K562 (cell line): ENCODE data around the gene C1orf198. TPM values are rescaled to one million over a fixed set of nuclear protein-coding genes. Genes with fewer than 3 reads are reported as not detected.

ENCODE experiments used
- ATAC-seq: fragments of 200-7000 bp; cut with Tn5 transposase; 3 replicates; pipeline ENCODE4 v1.9.1; 2020; ENCODE audit warnings: moderate library complexity
- BruUV-seq: library from RNA; stranded (reverse); fragments of 400-500 nt; replicated peaks from 2 replicates; lab custom pipeline; 2021; lab: Mats Ljungman, UMichigan
- CTCF ChIA-PET: fragments of 300-600 bp; formaldehyde crosslinking; extraction: SDS; loops from one replicate; lab custom pipeline; 2021; ENCODE audit warnings: low intra/inter-chr PET ratio; lab: Yijun Ruan, JAX
- POLR2A ChIA-PET: fragments of 300-600, 350-650 bp; sonication (Branson Sonifier 250); formaldehyde crosslinking; extraction: SDS; loops from one replicate; lab custom pipeline; 2021; ENCODE audit warnings: antibody characterized with exemption, inconsistent platforms; lab: Yijun Ruan, JAX
- DNase-seq, 4 experiments: peaks; one replicate each; pipeline versions ENCODE4 v3.0.0 to v3.0.0-alpha.2; 2011 to 2018; ENCODE audit warnings: low spot score in 3 of 4, mixed read lengths in 3 of 4; ENCODE audit errors: extremely low read depth in 1 of 4
- FAIRE-seq: peaks from 2 replicates; lab custom pipeline; 2011; peaks lifted over from hg19 to GRCh38; lab: Jason Lieb, UNC
- H2AFZ ChIP-seq: 2 replicates; pipeline ENCODE4 v1.6.0; 2011; ENCODE audit warnings: low read depth, low read length, control low read depth, inconsistent platforms
- H3K27ac ChIP-seq: fragments of 200-600 bp; 3 replicates; pipeline ENCODE4 v1.8.0; 2011; ENCODE audit warnings: low read depth, mild to moderate bottlenecking, control low read depth, inconsistent platforms, low read length, moderate library complexity, mixed read lengths; ENCODE audit errors: extremely low read depth
- H3K27me3 ChIP-seq, 2 experiments: fragments of 300-600 bp in 1 of 2; 2 replicates in 1 of 2; 3 replicates in 1 of 2; pipeline versions ENCODE4 v1.6.0 to v1.8.0; 2011; ENCODE audit warnings: inconsistent platforms in 2 of 2, low read length in 2 of 2, mild to moderate bottlenecking in 1 of 2, mixed read lengths in 1 of 2, moderate library complexity in 1 of 2; ENCODE audit not compliant: control insufficient read depth in 2 of 2, insufficient read depth in 2 of 2
- H3K36me3 ChIP-seq: fragments of 300-600 bp; 3 replicates; pipeline ENCODE4 v1.8.0; 2011; ENCODE audit warnings: mild to moderate bottlenecking, low read length, inconsistent platforms; ENCODE audit not compliant: control insufficient read depth, insufficient read depth
- H3K4me1 ChIP-seq, 2 experiments: fragments of 200-600 bp in 1 of 2; replicated peaks in 1 of 2; 2 replicates in 1 of 2; 3 replicates in 1 of 2; pipeline versions ENCODE4 v1.5.1 to v1.8.0; 2011; ENCODE audit warnings: inconsistent platforms in 2 of 2, low read length in 2 of 2, mild to moderate bottlenecking in 1 of 2, mixed read lengths in 1 of 2, moderate library complexity in 1 of 2; ENCODE audit not compliant: control insufficient read depth in 2 of 2, insufficient read depth in 2 of 2
- H3K4me2 ChIP-seq: 2 replicates; pipeline ENCODE4 v1.6.1; 2011; ENCODE audit warnings: low read length, control low read depth, inconsistent platforms, mixed read lengths; ENCODE audit not compliant: insufficient read depth
- H3K4me3 ChIP-seq: fragments of 200-600 bp; sonication (generic), shearing (Covaris generic); 2 replicates; pipeline ENCODE4 v1.5.1; 2016; ENCODE audit warnings: control low read depth, inconsistent platforms
- H3K79me2 ChIP-seq: fragments of 200-600 bp; 3 replicates; pipeline ENCODE4 v1.8.0; 2011; ENCODE audit warnings: low read length, inconsistent platforms; ENCODE audit not compliant: control insufficient read depth, insufficient read depth
- H3K9ac ChIP-seq, 2 experiments: 2 replicates each; pipeline versions ENCODE4 v1.6.0 to v1.6.1; 2011; ENCODE audit warnings: low read depth in 2 of 2, low read length in 2 of 2, control low read depth in 1 of 2, inconsistent platforms in 1 of 2, mild to moderate bottlenecking in 1 of 2, mixed read lengths in 1 of 2; ENCODE audit not compliant: insufficient read depth in 1 of 2
- H3K9me1 ChIP-seq: one replicate; pipeline ENCODE4 v1.6.0; 2011; ENCODE audit warnings: inconsistent platforms, mild to moderate bottlenecking, low read length, moderate library complexity; ENCODE audit not compliant: control insufficient read depth, insufficient read depth
- H3K9me3 ChIP-seq: replicated peaks from 2 replicates; pipeline ENCODE4 v1.5.1; 2011; ENCODE audit warnings: low read depth, low read length, inconsistent platforms; ENCODE audit not compliant: control insufficient read depth, insufficient read depth
- H4K20me1 ChIP-seq: replicated peaks from 2 replicates; pipeline ENCODE4 v1.6.1; 2011; ENCODE audit warnings: low read length, inconsistent platforms, mixed read lengths; ENCODE audit not compliant: control insufficient read depth, insufficient read depth
- CHD4 ChIP-seq: fragments of 200-600 bp; sonication (generic); IDR thresholded peaks from 3 replicates; pipeline ENCODE4 v1.6.1; 2012; ENCODE audit warnings: low read depth, mild to moderate bottlenecking, mixed read lengths, low read length, inconsistent platforms; ENCODE audit not compliant: insufficient read depth, insufficient replicate concordance, poor library complexity, severe bottlenecking
- EP300 ChIP-seq: IDR thresholded peaks from 2 replicates; pipeline ENCODE4 v1.6.1; 2012; ENCODE audit warnings: low read length, improper control_type of control experiment
- ESRRB ChIP-seq: fragments of 250-450 bp; sonication (Bioruptor Pico); IDR thresholded peaks from 2 replicates; pipeline ENCODE4 v1.5.0; 2020; ENCODE audit warnings: mild to moderate bottlenecking, moderate library complexity, borderline replicate concordance
- ETV5 ChIP-seq: sonication (generic); formaldehyde crosslinking; IDR thresholded peaks from 2 replicates; pipeline ENCODE4 v1.4.0; 2020; ENCODE audit warnings: low read depth, mild to moderate bottlenecking, missing genetic modification reagents
- EWSR1 ChIP-seq: fragments of 450-650 bp; IDR thresholded peaks from 2 replicates; pipeline ENCODE4 v1.6.1; 2018; ENCODE audit warnings: borderline replicate concordance, mild to moderate bottlenecking, low read depth, moderate library complexity; ENCODE audit not compliant: partially characterized antibody
- FOXA3 ChIP-seq, 2 experiments: fragments of 450-650 bp in 1 of 2; sonication (generic) in 1 of 2; formaldehyde crosslinking; IDR thresholded peaks in 1 of 2; conservative IDR thresholded peaks in 1 of 2; 2 replicates each; pipeline versions ENCODE4 v1.4.0 to v1.8.0; 2020 to 2022; ENCODE audit warnings: mild to moderate bottlenecking in 2 of 2, missing genetic modification reagents in 1 of 2
- FOXK1 ChIP-seq: sonication (generic); formaldehyde crosslinking; IDR thresholded peaks from 2 replicates; pipeline ENCODE4 v1.8.0; 2022; ENCODE audit warnings: missing genetic modification reagents, mild to moderate bottlenecking, borderline replicate concordance
- MCM7 ChIP-seq, 2 experiments: fragments of 450-650 bp; IDR thresholded peaks; 2 replicates each; pipeline ENCODE4 v1.6.1; 2016 to 2018
- MYC ChIP-seq, 2 experiments: fragments of 250-450 bp in 1 of 2; sonication (Bioruptor Pico) in 1 of 2; IDR thresholded peaks; 2 replicates each; pipeline versions ENCODE4 v1.5.1 to v1.6.1; 2012 to 2021; ENCODE audit warnings: low read depth in 2 of 2, borderline replicate concordance in 1 of 2, improper control_type of control experiment in 1 of 2, low read length in 1 of 2, mild to moderate bottlenecking in 1 of 2, moderate library complexity in 1 of 2
- SMAD2 ChIP-seq: fragments of 150-350 bp; IDR thresholded peaks from 2 replicates; pipeline ENCODE4 v1.6.1; 2014; ENCODE audit warnings: low read depth, mild to moderate bottlenecking, low read length
- SRSF9 ChIP-seq: fragments of 200-400 bp; formaldehyde crosslinking; IDR thresholded peaks from 2 replicates; pipeline ENCODE4 v1.6.1; 2017; ENCODE audit warnings: low read depth, low read length, borderline replicate concordance
- ZNF165 ChIP-seq: fragments of 250-450 bp; sonication (Bioruptor Pico); IDR thresholded peaks from 2 replicates; pipeline ENCODE4 v1.4.0; 2020; ENCODE audit warnings: borderline replicate concordance
- ZNF239 ChIP-seq: fragments of 250-450 bp; sonication (Bioruptor Pico); IDR thresholded peaks from 2 replicates; pipeline ENCODE4 v1.4.0; 2020; ENCODE audit warnings: mild to moderate bottlenecking
- ZNF41 ChIP-seq: fragments of 250-450 bp; sonication (Bioruptor Pico); conservative IDR thresholded peaks from 2 replicates; pipeline ENCODE4 v1.4.0; 2020; ENCODE audit warnings: mild to moderate bottlenecking
- ZNF431 ChIP-seq: sonication (generic); formaldehyde crosslinking; IDR thresholded peaks from 2 replicates; pipeline ENCODE4 v1.8.0; 2022; ENCODE audit warnings: mild to moderate bottlenecking, missing genetic modification reagents
- WGBS: fragments of 100-300 bp; shearing (Covaris generic); methylation state at CpG from one replicate; pipeline ENCODE4 v1.1.6; 2016; ENCODE audit warnings: low coverage, mixed read lengths; ENCODE audit not compliant: insufficient coverage; ENCODE audit errors: missing lambda C conversion rate; 5-methylcytosine and 5-hydroxymethylcytosine counted together
- in situ Hi-C: fragments of 300-500 bp; cut with MboI; formaldehyde crosslinking; loops from 4 replicates; pipeline ENCODE4 v1.15.0; 2018; ENCODE audit warnings: inconsistent platforms, mixed read lengths
- intact Hi-C: fragments of 100-400 bp; cut with micrococcal nuclease; formaldehyde crosslinking; loops from 2 replicates; pipeline ENCODE4 v1.14.2; 2022
- polyA plus RNA-seq, 8 experiments: library from polyadenylated mRNA; depleted of rRNA in 4 of 8; stranded (reverse) in 5 of 8; unstranded in 3 of 8; fragments of >200 nt; fragmentation: Nextera tagmentation in 2 of 8; fragmentation: Illumina TruSeq in 1 of 8; extraction: Ambion mirVana in 2 of 8; extraction: Trizol in 1 of 8; gene quantifications; 2 replicates each; pipeline versions ENCODE4 v1.2.1 to v1.2.3, GENCODE V29; 2011 to 2014; ENCODE audit warnings: inconsistent platforms in 1 of 8, missing spikeins in 1 of 8
- total RNA-seq, 7 experiments: library from RNA; depleted of rRNA in 6 of 7; stranded (reverse); fragments of >200 nt in 6 of 7; fragmentation: Illumina TruSeq in 2 of 7; extraction: Trizol in 2 of 7; gene quantifications; 2 replicates each; pipeline versions ENCODE4 v1.2.1 to v1.2.3, GENCODE V29; 2011 to 2021; ENCODE audit warnings: low replicate concordance in 1 of 7
- TF ChIP-seq, protein P1 (sequence below): fragments of 250-450 bp; sonication (Bioruptor Pico); IDR thresholded peaks from 2 replicates; pipeline ENCODE4 v1.5.0; 2020; ENCODE audit warnings: mild to moderate bottlenecking

C1orf198 gene
- total and polyA plus RNA-seq, 9 of the 15 experiments (the other 6 are each of a cell fraction or from before 2014, with no cell fraction given) = 2.0 to 15.1 (median 10.4) TPM

- no peak overlapping the region for H3K27ac ChIP-seq
- intact Hi-C loops (no loop called here), in situ Hi-C loops (no loop called here)
Measured at GRCh38 chr1:230823931-230824381, 44.4 kb downstream of the C1orf198 start.

More at GRCh38 chr1:230823931-230824381, 44.4 kb downstream of the C1orf198 start:
- H4K20me1 ChIP-seq = no peaks in the 10 kb centered on the region
- peak; percentile 25; the same call in 2 of the 3 replicates for ATAC-seq
- 3% methylated on average over 3 of the region's 3 CpGs for WGBS
- peaks cover 26 to 62% of the 10 kb centered on the region in 2 experiments; a peak in 4 of 5 replicates for H3K27me3 ChIP-seq
- POLR2A ChIA-PET = no interaction called here
- no peaks in the 10 kb centered on the region for H3K9me1 ChIP-seq
- peak in 1 of 4 experiments; percentile 9 for DNase-seq
- FAIRE-seq = no peak
- no peaks in the 10 kb centered on the region for H3K36me3 ChIP-seq
- no peak for TF ChIP-seq EP300
- TF ChIP-seq FOXK1 (CRISPR knock-in tag) = no peak
- no peak for TF ChIP-seq ZNF239 (CRISPR knock-in tag)
- TF ChIP-seq ZNF431 = no peak
- TF ChIP-seq FOXA3 (CRISPR knock-in tag; conservative IDR thresholded peaks at IDR 0.05 in 1 of 2, IDR thresholded peaks at IDR 0.05 in 1 of 2) = no peak
- no peak for TF ChIP-seq ESRRB (CRISPR knock-in tag)
- TF ChIP-seq, protein P1, sequence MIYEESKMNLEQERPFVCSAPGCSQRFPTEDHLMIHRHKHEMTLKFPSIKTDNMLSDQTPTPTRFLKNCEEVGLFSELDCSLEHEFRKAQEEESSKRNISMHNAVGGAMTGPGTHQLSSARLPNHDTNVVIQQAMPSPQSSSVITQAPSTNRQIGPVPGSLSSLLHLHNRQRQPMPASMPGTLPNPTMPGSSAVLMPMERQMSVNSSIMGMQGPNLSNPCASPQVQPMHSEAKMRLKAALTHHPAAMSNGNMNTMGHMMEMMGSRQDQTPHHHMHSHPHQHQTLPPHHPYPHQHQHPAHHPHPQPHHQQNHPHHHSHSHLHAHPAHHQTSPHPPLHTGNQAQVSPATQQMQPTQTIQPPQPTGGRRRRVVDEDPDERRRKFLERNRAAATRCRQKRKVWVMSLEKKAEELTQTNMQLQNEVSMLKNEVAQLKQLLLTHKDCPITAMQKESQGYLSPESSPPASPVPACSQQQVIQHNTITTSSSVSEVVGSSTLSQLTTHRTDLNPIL (CRISPR knock-in tag) = no peak
- TF ChIP-seq SRSF9 = no peak
- no peak for TF ChIP-seq SMAD2
- TF ChIP-seq CHD4 = no peak
- TF ChIP-seq ETV5 (CRISPR knock-in tag) = no peak
- TF ChIP-seq ZNF165 (CRISPR knock-in tag) = no peak
- TF ChIP-seq EWSR1 = no peak
- TF ChIP-seq MYC (IDR thresholded peaks at IDR 0.05; ENCODE audit: low read depth, low read length) = no peak
- TF ChIP-seq MYC (CRISPR knock-in tag; IDR thresholded peaks at IDR 0.05; ENCODE audit: borderline replicate concordance, low read depth) = no peak
- no peak for TF ChIP-seq ZNF41
- no peak for TF ChIP-seq MCM7 (IDR thresholded peaks at IDR 0.05)
- TF ChIP-seq, all 486 proteins: peak for 0
- Histone ChIP-seq H3K4me3 (no peak overlapping the region), H3K9me3 (no peaks in the 10 kb centered on the region), H3K79me2 (no peaks in the 10 kb centered on the region), H3K9ac (no peak overlapping the region), H3K4me1 (peaks cover 0 to 6% of the 10 kb centered on the region in 2 experiments; a peak in 3 of 5 replicates), H3K4me2 (no peak overlapping the region), H2AFZ (no peak overlapping the region)
- CTCF ChIA-PET = no interaction called here
- BruUV-seq = no TSS peak
